ENCODE measurements around the gene SYNPR.

SYNPR gene

GRCh38 chr3:63384382-63384781, 106.3 kb downstream of the SYNPR start:
- no peak for DNase-seq (ENCODE audit: low read depth in 3 of 3)

- DNase-seq (ENCODE audit: low read depth in 3 of 3) = no peak
Observed at GRCh38 chr3:63385629-63386028, 107.5 kb downstream of the SYNPR start.

DNA sequence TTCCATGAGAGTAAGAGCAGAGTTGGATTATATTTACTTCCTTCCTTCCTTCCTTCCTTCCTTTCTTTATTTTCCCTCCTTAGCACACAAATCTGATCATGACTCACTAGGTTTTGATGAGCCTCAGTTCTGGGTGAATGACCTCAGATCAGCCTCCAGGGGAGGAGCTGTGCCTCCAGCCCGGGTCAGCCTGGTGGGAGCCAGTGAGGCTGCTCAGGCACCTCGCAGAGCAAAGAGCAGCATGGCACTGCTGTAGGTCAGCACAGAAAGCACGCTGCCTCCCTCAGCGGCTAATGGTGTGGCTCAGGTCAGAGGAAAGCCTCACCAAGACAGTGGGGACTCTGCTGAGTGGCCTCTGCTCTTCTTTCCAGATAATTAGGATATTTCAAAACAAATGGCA, 108.5 kb downstream of the SYNPR start:
- DNase-seq (ENCODE audit: low read depth in 3 of 3) = no peak

GRCh38 chr3:63387568-63387967, 109.5 kb downstream of the SYNPR start:
- no peak for DNase-seq (ENCODE audit: low read depth in 3 of 3)

DNA sequence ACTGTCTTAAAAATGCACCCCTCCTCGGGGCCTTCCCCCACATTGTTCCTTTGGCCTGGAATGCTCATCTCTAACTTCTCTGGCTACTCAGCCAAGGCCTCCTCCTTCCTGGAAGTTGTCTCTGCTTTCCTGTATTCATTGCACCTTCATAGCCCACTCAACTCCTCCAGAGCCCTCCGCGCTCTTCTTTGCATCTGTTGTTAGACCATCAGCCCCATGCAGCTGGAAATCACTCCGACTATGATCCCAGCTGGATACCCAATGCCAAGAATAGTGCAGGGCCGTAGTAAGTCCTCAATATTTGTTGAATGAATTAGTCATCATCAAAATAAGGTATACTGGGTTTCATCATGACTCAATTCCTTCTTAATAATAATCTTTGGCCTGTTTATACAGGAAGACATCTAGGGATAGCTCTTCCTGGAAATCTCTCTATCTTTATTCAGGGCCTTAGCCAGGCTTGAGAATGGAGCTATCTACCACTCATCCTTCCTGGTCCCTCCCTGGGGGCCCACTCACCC, 112.7 kb downstream of the SYNPR start:
- DNase-seq (ENCODE audit: low read depth in 3 of 3) = no peak

GRCh38 chr3:63395960-63396359, 117.9 kb downstream of the SYNPR start:
- DNase-seq (ENCODE audit: low read depth in 3 of 3) = no peak

GRCh38 chr3:63400246-63400860, 122.2 kb downstream of the SYNPR start:
- no peak for DNase-seq (ENCODE audit: low read depth in 3 of 3)

DNA sequence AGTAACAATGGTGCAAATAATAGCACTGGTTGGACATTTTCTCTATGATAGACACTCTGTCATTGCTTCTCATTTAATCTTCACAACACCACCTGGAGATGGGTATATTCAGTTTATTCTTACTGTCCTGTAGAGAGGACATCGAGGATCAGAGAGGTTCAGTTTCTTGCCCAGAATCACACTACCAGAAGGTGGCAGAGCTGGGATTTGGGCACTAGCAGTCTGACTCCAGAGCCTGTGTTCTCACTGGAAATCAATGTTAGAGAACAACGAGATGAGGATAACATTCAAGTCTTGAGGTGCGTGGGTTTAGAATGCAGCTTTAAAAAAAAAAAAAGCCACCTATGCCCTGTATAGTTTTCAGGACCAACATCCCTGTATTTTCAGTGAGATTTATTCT, 127.8 kb downstream of the SYNPR start:
- DNase-seq (ENCODE audit: low read depth in 3 of 3) = no peak

- no peak for DNase-seq (ENCODE audit: low read depth in 3 of 3)
Observed at GRCh38 chr3:63413523-63413922, 135.4 kb downstream of the SYNPR start.

- no peak for DNase-seq (ENCODE audit: low read depth in 3 of 3)
Observed at GRCh38 chr3:63414607-63415006, 136.5 kb downstream of the SYNPR start.

GRCh38 chr3:63429905-63430304, 151.8 kb downstream of the SYNPR start:
- no peak for DNase-seq (ENCODE audit: low read depth in 3 of 3)

DNA sequence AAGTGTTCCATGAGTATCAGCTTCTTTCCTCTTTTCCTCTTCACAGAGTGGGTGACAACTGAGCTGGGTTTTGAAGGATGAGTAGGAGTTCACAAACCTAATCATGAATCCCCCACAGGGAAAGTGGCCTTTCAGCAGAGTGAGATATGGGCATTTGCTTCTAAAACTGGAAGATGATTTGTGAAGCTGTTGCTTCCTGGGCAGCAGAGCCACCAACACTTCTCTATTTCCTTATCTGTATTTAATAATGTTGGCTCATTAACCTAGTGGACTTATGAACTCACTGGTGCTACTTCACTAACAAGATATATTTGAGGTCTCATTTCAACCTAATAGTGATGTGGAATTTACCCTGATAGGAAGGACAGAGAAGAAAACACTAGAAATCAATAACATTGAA, 152.8 kb downstream of the SYNPR start:
- no peak for DNase-seq (ENCODE audit: low read depth in 3 of 3)

- no peak for DNase-seq (ENCODE audit: low read depth in 3 of 3)
Observed at GRCh38 chr3:63437858-63438257, 159.8 kb downstream of the SYNPR start.

GRCh38 chr3:63438826-63439371, 160.8 kb downstream of the SYNPR start:
- DNase-seq (ENCODE audit: low read depth in 3 of 3) = no peak

GRCh38 chr3:63441262-63441661, 163.2 kb downstream of the SYNPR start:
- no peak for DNase-seq (ENCODE audit: low read depth in 3 of 3)

GRCh38 chr3:63442918-63443317, 164.8 kb downstream of the SYNPR start:
- DNase-seq (ENCODE audit: low read depth in 3 of 3) = no peak

DNA sequence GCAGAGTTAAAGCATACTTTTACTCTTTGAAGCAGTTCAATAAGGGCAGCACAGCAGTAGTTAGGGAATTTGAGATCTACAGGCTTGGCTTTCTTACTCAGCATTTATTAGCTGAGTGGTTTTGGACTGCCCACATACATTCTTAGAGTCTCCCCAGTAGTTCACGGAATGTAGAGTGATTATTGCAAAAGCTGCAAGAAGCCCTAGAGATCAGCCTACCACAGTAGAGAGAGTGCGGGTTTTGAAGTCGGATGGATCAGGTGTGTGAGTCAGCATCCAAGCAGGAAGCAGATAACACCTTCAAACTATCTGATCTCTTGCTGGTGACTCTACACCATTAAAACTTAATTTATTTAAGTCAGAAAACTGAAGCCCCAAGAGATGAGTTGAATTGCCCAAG, 171.9 kb downstream of the SYNPR start:
- no peak for DNase-seq (ENCODE audit: low read depth in 3 of 3)

DNA sequence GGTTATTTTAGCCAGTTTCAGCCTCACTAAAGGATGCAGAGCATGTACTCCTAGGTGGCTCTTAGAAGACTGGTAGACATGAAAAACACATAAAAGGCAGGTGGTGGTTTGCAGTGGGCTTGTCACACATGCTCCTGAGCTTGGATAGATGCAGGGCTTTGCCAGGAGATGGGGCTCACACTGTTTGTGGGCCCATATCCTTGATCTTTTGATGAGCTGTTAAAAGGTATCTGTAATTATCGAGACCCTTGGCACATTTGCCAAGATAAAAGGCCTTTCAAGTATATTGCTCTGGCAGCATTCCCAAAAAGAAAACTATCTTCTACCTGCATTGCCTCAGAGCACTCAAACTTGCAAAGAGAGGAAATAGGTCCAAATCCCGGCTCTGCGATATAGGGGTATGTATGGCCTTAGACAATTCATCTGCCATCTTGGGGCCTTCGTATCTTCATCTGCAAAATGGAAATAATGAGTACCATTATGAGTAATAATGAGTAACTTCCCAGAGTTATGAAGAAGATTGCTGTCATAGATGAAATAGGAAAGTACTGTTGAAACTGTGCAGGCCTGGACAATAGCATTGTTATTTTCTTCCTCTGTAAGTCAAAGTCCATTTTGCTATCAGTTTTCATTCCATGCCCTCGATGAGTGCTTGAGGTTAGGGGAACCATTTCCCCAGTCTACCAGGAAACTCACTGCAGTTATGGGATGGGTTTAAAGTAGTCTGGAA, 172.7 kb downstream of the SYNPR start:
- DNase-seq (ENCODE audit: low read depth in 3 of 3) = no peak

- DNase-seq (ENCODE audit: low read depth in 3 of 3) = no peak
Observed at GRCh38 chr3:63456901-63457300, 178.8 kb downstream of the SYNPR start.

DNA sequence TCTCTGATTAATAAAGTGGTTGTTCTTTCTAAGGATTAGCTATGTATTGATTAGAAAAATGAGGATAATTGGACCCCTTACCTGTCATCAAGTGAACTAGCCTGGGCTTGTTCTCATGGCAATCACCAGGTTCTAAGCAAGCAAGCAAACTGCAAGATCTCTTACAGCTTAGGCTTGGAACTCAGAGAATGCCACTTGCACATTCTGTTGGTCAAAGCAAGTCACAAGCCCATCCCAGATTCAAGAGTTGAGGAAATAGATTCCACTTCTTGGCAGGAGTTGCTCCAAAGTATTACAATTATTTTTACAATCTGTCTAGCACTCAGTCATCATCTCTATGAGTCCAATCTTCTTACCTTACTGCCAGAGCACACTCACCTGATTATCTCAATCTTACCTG, 180.3 kb downstream of the SYNPR start:
- no peak for DNase-seq (ENCODE audit: low read depth in 3 of 3)

- no peak for DNase-seq (ENCODE audit: low read depth in 3 of 3)
Observed at GRCh38 chr3:63462732-63463131, 184.6 kb downstream of the SYNPR start.

- no peak for DNase-seq (ENCODE audit: low read depth in 3 of 3)
Observed at GRCh38 chr3:63467392-63467791, 189.3 kb downstream of the SYNPR start.

DNA sequence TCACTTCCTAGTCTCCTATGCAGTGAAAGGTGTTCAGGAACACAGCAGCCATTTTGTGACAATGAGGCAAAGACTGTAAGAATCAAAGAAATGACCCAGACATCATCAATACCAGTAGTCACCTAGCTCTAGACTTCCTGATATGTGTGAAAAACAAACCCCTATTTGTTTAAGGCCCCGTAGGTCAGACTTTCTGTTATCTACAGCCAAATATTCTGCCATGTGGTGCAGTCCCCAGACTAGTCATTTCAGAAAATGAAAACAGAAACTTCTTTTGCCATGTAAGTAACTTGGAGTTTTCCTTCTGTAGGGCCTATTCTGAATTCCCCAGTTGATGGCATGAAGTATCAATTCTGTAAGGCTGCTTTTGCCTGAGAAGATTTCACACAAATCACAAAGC, 192.6 kb downstream of the SYNPR start:
- DNase-seq (ENCODE audit: low read depth in 3 of 3) = no peak
